PFSK-1 (cell line): ENCODE data around the gene SAMM50.

Experiments used
- POLR2AphosphoS5 ChIP-seq: IDR thresholded peaks from 2 replicates; pipeline ENCODE4 v1.6.1; 2012; ENCODE audit warnings: low read depth, mild to moderate bottlenecking, control low read depth, low read length, moderate library complexity
- TAF1 ChIP-seq: IDR thresholded peaks from 2 replicates; pipeline ENCODE4 v1.6.1; 2012; ENCODE audit warnings: low read length, control low read depth, borderline replicate concordance; ENCODE audit not compliant: insufficient read depth
- TF ChIP-seq, protein P1 (sequence below), 2 experiments: IDR thresholded peaks; 2 replicates each; pipeline versions ENCODE4 v1.6.1 to v1.8.0; 2011 to 2012; ENCODE audit warnings: low read depth in 2 of 2, low read length in 2 of 2, control low read depth in 1 of 2, inconsistent platforms in 1 of 2, mild to moderate bottlenecking in 1 of 2, moderate library complexity in 1 of 2; ENCODE audit not compliant: insufficient read depth in 1 of 2

GRCh38 chr22:44002324-44002723, 47.1 kb downstream of the SAMM50 start:
- TF ChIP-seq POLR2AphosphoS5: no peak
- TF ChIP-seq TAF1: no peak
- TF ChIP-seq, protein P1, sequence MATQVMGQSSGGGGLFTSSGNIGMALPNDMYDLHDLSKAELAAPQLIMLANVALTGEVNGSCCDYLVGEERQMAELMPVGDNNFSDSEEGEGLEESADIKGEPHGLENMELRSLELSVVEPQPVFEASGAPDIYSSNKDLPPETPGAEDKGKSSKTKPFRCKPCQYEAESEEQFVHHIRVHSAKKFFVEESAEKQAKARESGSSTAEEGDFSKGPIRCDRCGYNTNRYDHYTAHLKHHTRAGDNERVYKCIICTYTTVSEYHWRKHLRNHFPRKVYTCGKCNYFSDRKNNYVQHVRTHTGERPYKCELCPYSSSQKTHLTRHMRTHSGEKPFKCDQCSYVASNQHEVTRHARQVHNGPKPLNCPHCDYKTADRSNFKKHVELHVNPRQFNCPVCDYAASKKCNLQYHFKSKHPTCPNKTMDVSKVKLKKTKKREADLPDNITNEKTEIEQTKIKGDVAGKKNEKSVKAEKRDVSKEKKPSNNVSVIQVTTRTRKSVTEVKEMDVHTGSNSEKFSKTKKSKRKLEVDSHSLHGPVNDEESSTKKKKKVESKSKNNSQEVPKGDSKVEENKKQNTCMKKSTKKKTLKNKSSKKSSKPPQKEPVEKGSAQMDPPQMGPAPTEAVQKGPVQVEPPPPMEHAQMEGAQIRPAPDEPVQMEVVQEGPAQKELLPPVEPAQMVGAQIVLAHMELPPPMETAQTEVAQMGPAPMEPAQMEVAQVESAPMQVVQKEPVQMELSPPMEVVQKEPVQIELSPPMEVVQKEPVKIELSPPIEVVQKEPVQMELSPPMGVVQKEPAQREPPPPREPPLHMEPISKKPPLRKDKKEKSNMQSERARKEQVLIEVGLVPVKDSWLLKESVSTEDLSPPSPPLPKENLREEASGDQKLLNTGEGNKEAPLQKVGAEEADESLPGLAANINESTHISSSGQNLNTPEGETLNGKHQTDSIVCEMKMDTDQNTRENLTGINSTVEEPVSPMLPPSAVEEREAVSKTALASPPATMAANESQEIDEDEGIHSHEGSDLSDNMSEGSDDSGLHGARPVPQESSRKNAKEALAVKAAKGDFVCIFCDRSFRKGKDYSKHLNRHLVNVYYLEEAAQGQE (IDR thresholded peaks at IDR 0.05; ENCODE audit: insufficient read depth in 1 of 2, low read depth in 2 of 2, low read length in 2 of 2): no peak
